ENCODE results near the gene RNASEH1. TPM values are rescaled to one million over a fixed set of nuclear protein-coding genes. Genes with fewer than 3 reads are reported as not detected.

Gene RNASEH1
- total RNA-seq, 1 experiment from 2014 or later = 71.5 TPM

GRCh38 chr2:3553946-3554345 is 4.2 kb downstream of the RNASEH1 start:
- no peak for DNase-seq (ENCODE audit: low read depth)

DNA sequence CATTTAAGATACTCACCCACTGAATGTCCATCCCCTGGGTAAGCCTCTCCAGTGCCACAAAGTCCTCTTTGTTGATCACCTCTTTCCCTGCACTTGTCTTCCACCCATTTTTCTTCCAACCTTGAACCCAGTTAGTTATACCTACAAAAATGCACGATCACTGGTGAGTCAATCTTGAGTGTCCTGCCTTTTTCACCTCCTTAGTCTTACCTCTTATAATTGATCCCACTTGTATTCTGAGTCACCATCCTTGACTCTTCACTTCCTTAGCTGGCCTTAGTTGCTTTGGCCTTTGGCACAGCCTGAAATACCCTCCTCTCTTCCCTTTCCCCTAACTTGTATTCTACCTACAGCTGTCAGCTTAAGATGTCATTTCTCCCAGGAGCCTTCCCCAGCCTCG is 10.2 kb downstream of the RNASEH1 start:
- DNase-seq (ENCODE audit: low read depth) = no peak

- no peak for DNase-seq (ENCODE audit: low read depth)
Observed at GRCh38 chr2:3545788-3546478, 12.2 kb downstream of the RNASEH1 start.

- DNase-seq (ENCODE audit: low read depth) = no peak
Observed at GRCh38 chr2:3543023-3543683, 15.0 kb downstream of the RNASEH1 start.

DNA sequence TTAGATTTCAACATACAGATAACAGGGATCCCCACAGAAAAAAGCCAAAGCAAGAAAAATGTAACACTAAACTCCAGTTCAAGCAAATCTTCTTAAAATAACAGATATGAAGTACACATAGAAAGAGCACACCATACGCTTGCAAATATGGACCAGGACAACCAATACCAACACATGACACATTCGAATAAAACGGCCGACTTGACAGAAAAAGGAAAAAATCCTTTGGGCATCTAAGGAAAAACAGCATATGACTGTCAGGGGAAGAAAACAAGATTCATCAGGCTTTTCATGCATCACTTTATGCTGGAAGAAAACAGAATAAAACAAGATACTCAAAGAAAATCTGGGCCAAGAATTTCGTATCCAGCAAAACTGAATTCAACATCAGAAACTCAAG is 16.0 kb downstream of the RNASEH1 start:
- no peak for DNase-seq (ENCODE audit: low read depth)

DNA sequence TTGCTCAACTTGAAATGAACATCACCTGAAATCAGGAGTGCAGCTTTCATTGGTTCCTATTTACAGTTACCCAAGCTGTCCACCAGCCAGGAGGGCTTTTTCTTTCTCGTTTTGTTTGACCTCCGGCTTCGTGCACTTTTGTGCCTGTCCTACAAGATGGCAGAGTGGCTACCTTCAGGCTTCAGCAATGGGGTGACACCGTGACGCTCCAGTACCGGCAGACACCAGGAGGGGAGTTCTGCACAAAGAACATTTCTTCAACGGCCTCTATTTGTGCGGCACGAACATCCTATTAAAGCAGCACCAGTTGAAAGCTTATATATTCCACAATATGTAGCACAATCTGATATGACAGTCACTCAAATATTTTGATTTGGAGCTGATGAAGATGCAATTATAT is 18.3 kb downstream of the RNASEH1 start:
- no peak for DNase-seq (ENCODE audit: low read depth)

DNA sequence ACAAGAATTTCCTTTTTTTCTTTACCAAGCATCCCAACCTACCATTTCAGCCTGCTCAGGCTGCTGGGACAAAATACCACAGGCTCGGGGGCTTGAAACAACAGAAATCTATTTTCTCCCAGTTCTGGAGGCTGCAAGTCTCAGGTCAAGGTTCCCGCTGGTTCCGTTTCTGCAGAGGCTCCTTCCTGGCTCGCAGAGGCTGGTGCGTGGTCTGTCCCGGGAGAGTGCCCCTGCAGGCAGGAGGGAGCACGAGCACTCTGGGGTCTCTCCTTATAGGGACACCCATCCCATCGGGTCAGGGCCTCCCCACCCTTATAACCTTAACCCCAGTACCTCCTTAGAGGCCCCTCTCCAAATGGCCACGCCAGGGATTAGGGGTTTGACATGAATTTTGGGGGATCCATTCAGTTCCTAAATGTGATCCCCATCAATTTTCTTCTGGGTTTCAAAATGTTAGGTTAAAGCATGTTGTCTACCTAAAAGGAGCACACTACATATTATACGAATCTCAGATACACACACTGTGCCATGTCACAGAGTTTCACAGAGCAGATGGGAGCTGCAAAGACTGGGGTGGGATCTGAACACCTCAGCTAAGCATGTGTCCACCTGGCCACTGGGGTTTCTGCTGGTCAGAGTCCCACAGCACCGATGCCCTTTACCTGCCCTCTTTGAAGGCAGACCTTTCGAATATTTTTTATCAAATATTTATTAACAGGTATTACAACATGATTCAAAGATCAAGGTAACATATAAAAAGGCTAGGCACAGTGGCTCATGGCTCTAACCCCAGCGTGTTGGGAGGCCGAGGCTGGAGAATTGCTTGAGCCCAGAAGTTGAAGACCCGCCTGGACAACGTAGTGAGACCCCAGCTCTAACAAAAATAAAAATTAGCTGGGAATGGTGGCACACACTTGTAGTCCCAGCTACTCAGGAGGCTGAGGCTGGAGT is 21.2 kb downstream of the RNASEH1 start:
- peak; percentile 71 for DNase-seq (ENCODE audit: low read depth)

DNA sequence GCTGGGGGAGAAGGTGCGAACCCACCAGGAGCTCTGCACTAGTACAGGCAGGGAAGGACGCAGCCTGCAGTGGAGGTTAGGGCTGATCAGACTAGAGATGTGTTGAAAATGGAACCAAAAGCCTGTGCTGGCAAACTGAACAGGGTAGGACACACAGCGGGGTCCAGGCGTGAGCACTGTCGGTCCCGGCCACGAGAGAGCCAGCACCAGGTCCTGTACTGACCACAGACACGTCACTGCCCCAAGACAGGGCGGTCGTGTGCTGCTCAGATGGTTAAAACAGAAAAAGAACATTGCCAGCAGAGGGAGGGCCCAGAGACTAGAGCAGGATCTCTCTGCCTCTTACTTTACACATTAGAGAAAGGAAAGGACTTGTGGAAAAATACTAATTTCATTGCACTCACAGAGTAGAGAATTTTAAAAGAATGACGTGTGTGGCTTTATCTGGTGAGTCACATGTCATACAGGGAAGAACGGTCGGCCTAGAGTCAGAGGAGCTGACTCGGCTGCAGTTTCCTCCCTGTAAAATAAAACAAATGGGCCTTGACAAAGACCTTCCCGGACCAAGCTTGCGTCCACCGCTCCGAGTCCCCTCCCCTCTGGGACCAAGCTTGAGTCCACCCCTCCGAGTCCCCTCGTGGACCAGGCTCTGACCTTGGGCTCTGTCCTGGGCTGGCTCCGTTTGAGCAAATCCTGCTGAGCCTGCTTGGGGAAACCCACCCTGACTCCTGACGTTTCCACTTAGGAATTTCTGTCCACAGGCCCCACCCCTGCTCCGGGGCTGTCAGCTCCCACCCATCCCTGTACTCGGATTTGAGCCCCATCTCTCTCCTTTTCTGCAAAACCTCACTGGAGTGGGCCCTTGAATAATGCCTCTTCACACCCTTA is 22.1 kb downstream of the RNASEH1 start:
- DNase-seq (ENCODE audit: low read depth) = peak; percentile 85

- no peak for DNase-seq (ENCODE audit: low read depth)
Observed at GRCh38 chr2:3535467-3535793, 22.7 kb downstream of the RNASEH1 start.

GRCh38 chr2:3534251-3534814 is 23.8 kb downstream of the RNASEH1 start:
- DNase-seq (ENCODE audit: low read depth) = no peak

GRCh38 chr2:3533836-3534235 is 24.3 kb downstream of the RNASEH1 start:
- no peak for DNase-seq (ENCODE audit: low read depth)

DNA sequence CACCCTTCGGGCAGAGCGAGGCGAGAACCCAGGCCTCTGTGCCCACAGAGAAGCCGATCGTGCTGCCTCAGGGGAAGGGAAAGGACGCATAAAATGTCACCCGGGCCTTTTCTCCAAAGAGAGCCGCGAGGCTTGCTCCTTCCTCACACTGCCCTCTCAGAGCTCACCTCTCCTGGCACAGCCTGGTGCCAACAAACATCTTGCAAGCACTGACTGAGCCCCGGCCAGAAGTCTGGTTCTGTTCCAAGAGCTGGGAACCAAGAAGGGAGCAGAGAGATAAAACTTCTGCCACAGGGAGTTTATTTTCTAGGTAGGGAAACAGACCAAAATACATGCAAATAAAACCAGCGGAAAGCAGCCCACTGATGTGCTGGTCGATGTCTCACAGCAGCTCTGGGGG is 25.2 kb downstream of the RNASEH1 start:
- DNase-seq (ENCODE audit: low read depth) = no peak

GRCh38 chr2:3529316-3530025 is 28.7 kb downstream of the RNASEH1 start:
- no peak for DNase-seq (ENCODE audit: low read depth)

DNA sequence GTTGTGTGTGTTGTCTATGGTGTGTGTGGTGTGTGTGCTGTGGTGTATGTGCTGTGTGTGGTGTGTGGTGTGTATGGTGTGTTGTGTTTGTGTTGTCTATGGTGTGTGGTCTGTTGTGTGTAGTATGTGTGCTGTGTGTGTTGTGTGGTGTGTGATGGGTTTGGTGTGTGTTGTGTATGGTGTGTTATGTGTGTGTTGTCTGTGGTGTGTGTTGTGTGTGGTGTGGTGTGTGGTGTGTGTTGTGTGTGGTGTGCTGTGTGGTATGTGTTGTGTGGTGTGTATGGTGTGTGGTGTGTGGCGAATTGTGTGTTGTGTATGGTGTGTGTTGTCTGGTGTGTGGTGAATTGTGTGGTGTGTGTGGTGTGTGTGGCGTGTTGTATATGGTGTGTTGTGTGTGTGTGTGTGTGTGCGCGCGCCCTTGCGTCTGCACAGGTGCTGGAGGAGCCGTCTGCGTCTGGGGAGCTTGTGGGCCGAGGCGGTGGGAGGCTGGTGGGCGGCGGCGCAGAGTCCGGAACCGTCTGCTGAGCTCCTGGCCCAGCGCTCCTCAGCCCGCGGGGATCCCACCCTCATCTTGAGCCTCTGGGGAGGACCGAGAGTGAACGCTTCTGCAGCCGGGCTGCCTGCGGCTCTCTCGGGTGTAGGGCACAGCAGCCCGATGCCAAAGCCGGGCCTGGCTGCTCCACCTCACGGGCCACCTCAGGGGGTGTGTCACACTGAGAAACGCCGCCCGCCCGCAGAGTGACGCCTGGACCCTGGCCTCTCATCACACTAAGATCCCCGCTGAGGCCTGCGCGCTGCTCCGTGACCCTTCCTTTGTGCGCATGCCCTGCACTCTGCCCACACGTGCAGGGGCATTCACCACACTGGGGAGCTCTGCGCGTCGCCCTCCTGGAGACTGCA is 30.0 kb downstream of the RNASEH1 start:
- no peak for DNase-seq (ENCODE audit: low read depth)

- DNase-seq (ENCODE audit: low read depth) = no peak
Observed at GRCh38 chr2:3526871-3527270, 31.3 kb downstream of the RNASEH1 start.

DNA sequence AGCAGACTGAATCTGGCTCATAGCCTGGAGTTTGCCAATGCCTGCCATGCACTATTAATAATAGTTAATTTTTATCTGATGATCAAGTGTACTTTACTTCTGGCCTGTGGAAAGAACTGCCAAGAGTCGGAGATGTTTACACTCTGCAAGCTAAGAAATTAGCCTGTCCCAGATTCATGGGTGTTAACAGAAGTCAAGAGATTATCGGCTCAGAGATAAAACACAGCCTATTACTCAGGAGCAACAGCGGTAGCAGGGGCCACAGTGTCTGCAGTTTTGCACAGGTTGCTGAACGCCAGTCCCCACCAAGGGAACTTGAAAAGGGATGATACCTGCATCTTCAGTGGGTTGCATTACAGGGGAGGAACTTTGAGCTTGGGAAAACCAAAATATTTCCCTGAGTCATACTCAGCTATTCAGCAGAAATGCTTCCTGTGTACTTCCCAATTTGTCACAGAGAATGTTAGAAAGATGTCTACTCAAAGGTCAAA is 34.5 kb downstream of the RNASEH1 start:
- peak; percentile 25 for DNase-seq (ENCODE audit: low read depth)

- DNase-seq (ENCODE audit: low read depth) = no peak
Observed at GRCh38 chr2:3522961-3523421, 35.1 kb downstream of the RNASEH1 start.

- no peak for DNase-seq (ENCODE audit: low read depth)
Observed at GRCh38 chr2:3520591-3520990, 37.5 kb downstream of the RNASEH1 start.

Measured in Daoy (cell line).